Activated CD4-positive, alpha-beta T cell treated with anti-CD3 and anti-CD28 coated beads, Interleukin-2, amount 10 ng/mL, durations not matched to agents 7 days and 5 days (primary cell): ENCODE measurements around the gene ALDH1L2. TPM values are rescaled to one million over a fixed set of nuclear protein-coding genes. Genes with fewer than 3 reads are reported as not detected.

Source experiments
- CTCF ChIA-PET: fragments of 350-600 bp; sonication (Branson Sonifier 250); formaldehyde crosslinking; loops from one replicate; lab custom pipeline; 2021; ENCODE audit warnings: antibody characterized with exemption; lab: Charles Lee
- POLR2A ChIA-PET: fragments of 350-600 bp; sonication (Branson Sonifier 250); formaldehyde crosslinking; loops from one replicate; lab custom pipeline; 2021; ENCODE audit warnings: antibody characterized with exemption; lab: Charles Lee
- DNase-seq: peaks from one replicate; pipeline ENCODE4 v3.0.0-alpha.2; 2020
- H3K27ac Mint-ChIP-seq: one replicate; pipeline ENCODE4 v1.8.0; 2021; ENCODE audit warnings: mild to moderate bottlenecking, moderate library complexity, mixed read lengths
- H3K27me3 Mint-ChIP-seq: one replicate; pipeline ENCODE4 v1.8.0; 2021; ENCODE audit warnings: mixed read lengths
- H3K36me3 Mint-ChIP-seq: one replicate; pipeline ENCODE4 v1.8.0; 2021; ENCODE audit warnings: low read depth, mixed read lengths
- H3K4me1 Mint-ChIP-seq: one replicate; pipeline ENCODE4 v1.8.0; 2021; ENCODE audit warnings: mixed read lengths
- H3K4me3 Mint-ChIP-seq: one replicate; pipeline ENCODE4 v1.8.0; 2021; ENCODE audit warnings: mild to moderate bottlenecking, moderate library complexity, mixed read lengths
- H3K9me3 Mint-ChIP-seq: one replicate; pipeline ENCODE4 v1.8.0; 2021; ENCODE audit warnings: mixed read lengths
- total RNA-seq, 2 experiments: library from RNA; stranded (reverse); gene quantifications; one replicate each; pipeline ENCODE4 v1.2.3, GENCODE V29; 2021

ALDH1L2 gene
- total RNA-seq, 2 experiments from 2014 or later: 0.10 to 0.20 TPM

DNA sequence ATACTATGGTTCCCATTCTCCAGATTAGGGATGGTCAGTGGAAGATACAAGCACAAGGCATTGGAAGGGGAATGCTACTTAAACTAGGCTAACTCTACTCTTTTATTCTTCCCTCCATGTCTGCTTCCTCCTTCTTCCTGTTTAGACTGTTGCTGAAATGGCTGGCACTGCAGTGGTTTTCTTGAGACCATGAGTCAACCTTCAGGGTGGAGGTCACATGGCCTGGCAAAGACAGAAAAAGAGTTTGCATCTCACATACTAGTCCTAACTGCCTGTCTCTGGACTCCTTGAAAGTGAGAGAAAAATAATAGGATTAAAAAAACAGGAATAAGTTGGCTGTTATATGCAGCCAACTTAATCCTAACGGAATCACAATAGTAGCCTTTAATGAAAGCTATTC lies 37.0 kb downstream of the ALDH1L2 start:
- Mint-ChIP-seq H3K4me1 (no peaks in the 10 kb centered on the region), H3K27me3 (no peaks in the 10 kb centered on the region), H3K27ac (no peak overlapping the region), H3K4me3 (no peak overlapping the region), H3K36me3 (no peaks in the 10 kb centered on the region), H3K9me3 (peaks cover 5% of the 10 kb centered on the region)
- DNase-seq: no peak
- POLR2A ChIA-PET: no interaction called here
- CTCF ChIA-PET: no interaction called here

DNA sequence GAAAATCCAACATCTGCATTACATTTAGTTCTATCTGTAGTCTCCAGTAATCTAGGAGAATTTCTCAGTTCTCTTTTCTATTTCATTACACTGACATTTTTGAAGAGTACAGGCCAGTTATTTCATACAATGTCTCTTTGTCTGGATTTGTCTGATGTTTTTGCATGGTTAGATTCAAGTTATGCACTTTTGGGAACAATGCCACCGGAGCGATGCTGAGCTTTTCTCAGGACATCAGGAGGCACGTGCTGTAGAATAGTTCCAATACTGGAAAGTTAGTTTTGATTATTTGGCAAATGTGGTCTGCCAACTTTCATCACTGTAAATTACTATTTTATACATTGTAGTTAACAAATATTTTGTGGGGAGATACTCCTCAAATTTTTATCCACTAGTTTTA lies 43.1 kb downstream of the ALDH1L2 start:
- H3K36me3 Mint-ChIP-seq: no peaks in the 10 kb centered on the region
- H3K9me3 Mint-ChIP-seq: no peaks in the 10 kb centered on the region
- no peak overlapping the region for H3K27ac Mint-ChIP-seq
- H3K4me3 Mint-ChIP-seq: no peak overlapping the region
- no peaks in the 10 kb centered on the region for H3K27me3 Mint-ChIP-seq
- DNase-seq: no peak
- peaks cover 21% of the 10 kb centered on the region for H3K4me1 Mint-ChIP-seq
- ChIA-PET CTCF (interaction anchor here (1.4 kb wide), 1 partner anchor 12 kb away, joined by 3 read pairs; no protein-coding TSS in a partner anchor), POLR2A (no interaction called here)

DNA sequence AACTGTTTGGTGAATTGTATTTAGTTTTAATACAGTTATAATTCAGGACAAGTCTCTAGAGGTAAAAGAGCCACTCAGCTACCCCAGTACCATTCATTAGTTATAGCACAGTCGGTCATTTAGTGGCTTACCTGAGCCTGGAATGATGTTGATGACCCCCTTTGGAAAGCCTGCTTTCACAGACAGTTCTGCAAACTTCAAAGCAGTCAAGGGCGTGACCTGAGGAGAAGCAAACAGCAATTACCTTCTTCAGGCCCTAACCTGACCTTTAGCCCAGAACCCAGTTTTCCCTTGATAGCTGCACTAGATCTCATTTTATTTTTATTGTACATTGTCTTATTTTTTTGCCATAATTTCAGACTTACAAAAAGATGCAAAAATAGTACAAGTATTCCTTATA lies 43.8 kb downstream of the ALDH1L2 start:
- no peaks in the 10 kb centered on the region for H3K36me3 Mint-ChIP-seq
- H3K27ac Mint-ChIP-seq: no peak overlapping the region
- no peaks in the 10 kb centered on the region for H3K27me3 Mint-ChIP-seq
- H3K9me3 Mint-ChIP-seq: no peaks in the 10 kb centered on the region
- ChIA-PET POLR2A (no interaction called here), CTCF (interaction anchor here (0.6 kb wide), 2 partner anchors 146 to 717 kb away, joined by 3 read pairs; no protein-coding TSS in a partner anchor)
- no peak for DNase-seq
- no peak overlapping the region for H3K4me3 Mint-ChIP-seq
- peaks cover 21% of the 10 kb centered on the region for H3K4me1 Mint-ChIP-seq

DNA sequence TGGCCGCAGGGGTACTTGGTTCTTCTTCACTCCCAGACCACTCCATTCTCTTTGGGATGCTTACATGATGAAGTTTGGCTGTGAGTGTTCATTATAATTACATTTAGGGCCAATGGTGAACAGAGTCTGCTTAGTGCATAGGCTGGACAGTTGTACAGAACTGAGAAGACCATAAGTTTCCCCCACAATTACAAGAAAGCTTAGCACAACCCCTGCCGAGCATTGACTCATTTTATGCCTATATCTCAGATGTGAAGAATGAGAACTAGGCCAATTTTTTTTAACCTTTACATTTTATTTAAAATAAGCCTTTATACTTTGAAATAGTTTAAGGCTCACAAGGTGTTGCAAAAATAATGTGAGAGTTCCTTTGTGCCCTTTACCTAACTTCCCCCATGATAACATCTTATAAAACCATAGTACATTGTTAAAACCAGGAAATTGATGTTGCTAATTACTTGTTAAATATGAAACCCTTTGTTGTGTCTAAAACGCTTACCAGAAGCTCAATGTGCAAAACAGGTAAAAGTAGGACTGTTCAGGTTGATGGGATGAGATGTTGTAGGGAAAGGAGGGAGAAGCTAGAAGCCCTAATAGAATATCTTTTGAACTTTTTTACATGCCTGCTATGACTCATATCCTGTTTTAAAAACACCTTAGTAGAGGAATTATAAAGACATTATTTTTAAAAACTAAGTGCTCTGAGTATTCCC lies 47.2 kb downstream of the ALDH1L2 start:
- H3K4me1 Mint-ChIP-seq: peaks cover 32% of the 10 kb centered on the region
- H3K27ac Mint-ChIP-seq: peak overlapping the region; percentile 82
- DNase-seq: no peak
- no peaks in the 10 kb centered on the region for H3K27me3 Mint-ChIP-seq
- no peaks in the 10 kb centered on the region for H3K9me3 Mint-ChIP-seq
- H3K36me3 Mint-ChIP-seq: no peaks in the 10 kb centered on the region
- no peak overlapping the region for H3K4me3 Mint-ChIP-seq
- CTCF ChIA-PET: interaction anchor here (0.7 to 1.2 kb wide), 3 partner anchors 150 to 228 kb away, joined by 3 to 6 read pairs (median 4); no protein-coding TSS in a partner anchor
- POLR2A ChIA-PET: no interaction called here

DNA sequence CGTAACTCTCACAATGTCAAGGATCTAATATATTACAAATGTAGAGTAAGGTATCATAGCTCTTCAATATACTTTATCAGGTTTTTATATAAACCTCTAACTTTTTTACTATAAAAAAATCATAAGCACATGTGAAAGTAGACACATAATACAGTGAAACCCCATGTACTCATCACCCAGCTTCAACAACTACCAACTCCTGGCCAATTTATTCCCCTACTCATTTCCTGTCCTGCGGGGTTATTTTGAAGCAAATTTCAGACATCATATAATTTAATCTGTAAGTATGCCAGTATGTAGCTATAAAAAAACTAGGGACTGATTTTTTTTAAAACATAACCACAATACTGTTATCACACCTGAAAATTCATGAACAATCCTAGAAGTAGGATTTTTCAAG lies 50.4 kb downstream of the ALDH1L2 start:
- Mint-ChIP-seq H3K4me1 (peaks cover 41% of the 10 kb centered on the region), H3K27me3 (no peaks in the 10 kb centered on the region), H3K36me3 (peaks cover 2% of the 10 kb centered on the region), H3K9me3 (peaks cover 2% of the 10 kb centered on the region), H3K27ac (no peak overlapping the region), H3K4me3 (no peak overlapping the region)
- POLR2A ChIA-PET: no interaction called here
- no peak for DNase-seq
- CTCF ChIA-PET: interaction anchor here (0.6 to 1.8 kb wide), 3 partner anchors 10 to 652 kb away, joined by 3 to 4 read pairs (median 4); no protein-coding TSS in a partner anchor

DNA sequence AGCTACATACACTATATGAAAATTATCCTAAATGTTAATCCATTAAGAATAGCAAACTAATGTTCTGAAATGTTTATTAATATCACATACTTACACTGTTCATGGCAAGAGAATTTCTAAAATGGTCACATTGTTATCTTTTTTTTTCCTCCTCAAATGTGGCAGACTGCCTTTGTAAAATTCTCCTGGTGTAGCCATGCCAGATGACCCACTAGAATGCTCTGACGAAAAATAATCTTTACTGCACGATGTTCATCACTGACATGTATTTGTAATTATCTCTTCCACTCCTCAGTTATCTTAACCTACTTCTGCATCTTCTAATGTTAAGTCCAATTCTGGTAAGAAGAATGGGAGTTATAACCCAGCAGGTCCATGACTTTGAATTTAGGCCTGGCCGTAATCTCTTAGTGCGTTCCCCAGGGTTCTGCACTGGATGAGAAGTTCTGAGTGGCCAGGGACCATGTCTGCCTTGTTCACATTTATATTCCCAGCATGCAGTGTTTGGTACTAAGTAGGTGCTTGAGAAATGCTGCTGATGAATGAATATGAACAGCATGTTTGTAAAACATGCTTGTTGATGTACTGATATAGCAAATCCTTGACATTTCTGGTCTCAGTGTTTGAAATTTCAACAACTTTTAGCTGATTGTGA lies 51.4 kb downstream of the ALDH1L2 start:
- CTCF ChIA-PET: interaction anchor here (0.6 to 1.8 kb wide), 2 partner anchors 651 to 692 kb away, joined by 3 to 4 read pairs; no protein-coding TSS in a partner anchor
- Mint-ChIP-seq H3K27me3 (no peaks in the 10 kb centered on the region), H3K36me3 (peaks cover 2% of the 10 kb centered on the region), H3K27ac (no peak overlapping the region), H3K9me3 (peaks cover 2% of the 10 kb centered on the region), H3K4me3 (no peak overlapping the region), H3K4me1 (peaks cover 36% of the 10 kb centered on the region)
- DNase-seq: no peak
- POLR2A ChIA-PET: no interaction called here

DNA sequence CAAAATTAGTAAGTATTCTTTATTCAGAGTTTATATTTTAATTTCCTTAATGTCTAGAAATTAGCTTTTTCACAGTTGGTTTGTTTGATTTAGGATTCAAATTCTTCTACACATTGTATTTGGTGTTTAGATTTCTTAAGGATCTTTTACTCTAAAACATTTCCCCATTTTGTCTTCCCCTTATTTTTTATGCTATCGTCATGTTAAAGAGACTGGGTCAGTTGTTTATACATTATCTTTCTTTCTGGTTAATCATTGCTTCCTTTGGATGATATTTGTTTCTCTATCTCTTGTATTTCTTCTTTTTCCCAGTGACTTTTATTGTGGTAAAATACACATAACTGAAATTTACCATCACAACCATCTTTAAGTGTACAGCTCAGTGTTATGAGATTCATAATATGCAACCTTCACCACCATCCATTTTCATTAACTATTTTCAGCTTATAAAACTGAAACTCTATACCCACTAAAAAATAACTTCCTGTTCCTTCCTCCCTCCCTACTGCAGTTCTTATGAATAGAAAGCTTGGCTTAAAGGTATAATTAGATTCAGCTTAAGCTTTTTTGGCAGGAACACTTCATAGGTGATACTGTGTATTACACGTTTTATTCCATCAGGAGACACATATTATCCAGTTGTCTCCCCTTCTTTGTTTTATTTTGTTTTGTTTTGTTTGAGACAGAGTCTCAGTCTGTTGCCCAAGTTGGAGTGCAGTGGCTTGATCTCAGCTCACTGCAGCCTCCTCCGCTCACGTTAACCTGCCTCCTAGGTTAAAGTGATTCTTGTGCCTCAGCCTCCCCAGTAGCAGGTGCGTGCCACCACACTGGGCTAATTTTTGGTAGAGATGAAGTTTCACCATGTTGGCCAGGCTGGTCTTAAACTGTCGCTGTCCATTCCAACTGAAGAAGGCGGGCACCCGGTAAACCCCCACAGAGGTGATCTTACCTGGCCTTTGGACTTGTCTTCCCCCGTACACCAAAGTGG lies 53.1 kb downstream of the ALDH1L2 start:
- DNase-seq: no peak
- ChIA-PET CTCF (no interaction called here), POLR2A (no interaction called here)
- Mint-ChIP-seq H3K4me3 (no peak overlapping the region), H3K27me3 (no peaks in the 10 kb centered on the region), H3K9me3 (peaks cover 2% of the 10 kb centered on the region), H3K27ac (peak overlapping the region; percentile 70), H3K4me1 (peaks cover 22% of the 10 kb centered on the region), H3K36me3 (peaks cover 2% of the 10 kb centered on the region)

DNA sequence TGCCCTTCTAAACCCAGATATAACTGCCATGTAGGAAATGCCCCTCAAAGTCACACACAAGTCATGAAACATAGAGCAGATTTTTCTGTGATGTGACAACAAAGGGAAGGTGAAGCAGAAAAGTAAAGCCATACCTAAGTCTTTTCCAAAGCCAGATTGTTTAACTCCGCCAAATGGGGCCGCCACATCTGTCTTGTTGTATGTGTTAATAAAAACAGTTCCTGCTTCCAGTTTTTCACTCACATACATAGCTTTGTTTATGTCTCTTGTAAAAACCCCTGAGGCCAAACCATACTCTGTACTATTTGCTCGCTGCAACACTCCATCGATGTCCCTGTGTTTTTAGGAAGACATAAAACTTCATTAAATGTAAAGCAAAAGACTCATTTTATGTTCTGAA lies 57.8 kb downstream of the ALDH1L2 start:
- no peaks in the 10 kb centered on the region for H3K27me3 Mint-ChIP-seq
- POLR2A ChIA-PET: no interaction called here
- H3K36me3 Mint-ChIP-seq: peaks cover 2% of the 10 kb centered on the region
- DNase-seq: no peak
- H3K4me1 Mint-ChIP-seq: peaks cover 7% of the 10 kb centered on the region
- H3K9me3 Mint-ChIP-seq: no peaks in the 10 kb centered on the region
- H3K27ac Mint-ChIP-seq: no peak overlapping the region
- CTCF ChIA-PET: no interaction called here
- no peak overlapping the region for H3K4me3 Mint-ChIP-seq

DNA sequence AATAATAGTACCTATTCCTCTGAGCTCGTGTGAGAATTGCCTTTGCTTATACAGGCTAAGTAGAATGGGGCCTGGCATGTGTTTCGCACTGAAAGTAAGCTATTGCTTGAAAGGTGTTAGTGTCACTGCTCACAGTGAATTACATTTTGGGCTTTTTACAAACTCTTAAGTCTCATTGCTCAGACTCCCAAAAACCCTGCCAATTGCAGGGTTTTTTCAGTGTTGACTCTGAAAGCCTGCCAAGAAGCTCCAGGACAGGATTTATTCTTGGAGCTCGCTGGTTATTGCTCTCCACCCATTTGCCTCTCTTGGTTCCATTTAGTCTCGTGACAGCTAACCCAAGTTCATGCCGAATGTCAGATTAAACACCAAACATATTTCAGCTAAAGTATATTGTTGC lies 58.4 kb downstream of the ALDH1L2 start:
- CTCF ChIA-PET: no interaction called here
- Mint-ChIP-seq H3K4me3 (no peak overlapping the region), H3K27ac (no peak overlapping the region), H3K36me3 (no peaks in the 10 kb centered on the region), H3K4me1 (peaks cover 2% of the 10 kb centered on the region), H3K27me3 (no peaks in the 10 kb centered on the region), H3K9me3 (no peaks in the 10 kb centered on the region)
- DNase-seq: no peak
- POLR2A ChIA-PET: no interaction called here

DNA sequence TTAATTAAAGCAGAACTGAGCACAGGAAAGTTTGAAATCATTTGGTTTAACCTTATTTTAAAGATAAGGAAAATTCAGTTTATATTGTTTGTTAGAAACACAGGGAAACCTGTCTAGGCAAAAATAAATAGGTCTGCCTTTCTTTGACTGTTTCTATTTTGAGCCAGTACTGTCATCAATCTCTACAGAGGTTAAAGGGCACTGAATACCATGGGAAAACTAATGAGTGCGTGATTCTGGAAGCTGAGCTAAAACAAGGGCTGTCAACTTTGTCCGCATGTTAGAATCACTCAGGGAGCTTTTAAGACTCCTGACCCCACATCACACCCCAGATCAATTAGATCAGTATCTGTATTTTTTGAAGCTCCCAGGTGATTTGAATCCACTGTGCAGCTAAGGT lies 59.3 kb downstream of the ALDH1L2 start:
- no peaks in the 10 kb centered on the region for H3K9me3 Mint-ChIP-seq
- no peak overlapping the region for H3K4me3 Mint-ChIP-seq
- POLR2A ChIA-PET: no interaction called here
- no peak for DNase-seq
- H3K36me3 Mint-ChIP-seq: no peaks in the 10 kb centered on the region
- no peaks in the 10 kb centered on the region for H3K4me1 Mint-ChIP-seq
- H3K27me3 Mint-ChIP-seq: no peaks in the 10 kb centered on the region
- H3K27ac Mint-ChIP-seq: no peak overlapping the region
- CTCF ChIA-PET: no interaction called here

DNA sequence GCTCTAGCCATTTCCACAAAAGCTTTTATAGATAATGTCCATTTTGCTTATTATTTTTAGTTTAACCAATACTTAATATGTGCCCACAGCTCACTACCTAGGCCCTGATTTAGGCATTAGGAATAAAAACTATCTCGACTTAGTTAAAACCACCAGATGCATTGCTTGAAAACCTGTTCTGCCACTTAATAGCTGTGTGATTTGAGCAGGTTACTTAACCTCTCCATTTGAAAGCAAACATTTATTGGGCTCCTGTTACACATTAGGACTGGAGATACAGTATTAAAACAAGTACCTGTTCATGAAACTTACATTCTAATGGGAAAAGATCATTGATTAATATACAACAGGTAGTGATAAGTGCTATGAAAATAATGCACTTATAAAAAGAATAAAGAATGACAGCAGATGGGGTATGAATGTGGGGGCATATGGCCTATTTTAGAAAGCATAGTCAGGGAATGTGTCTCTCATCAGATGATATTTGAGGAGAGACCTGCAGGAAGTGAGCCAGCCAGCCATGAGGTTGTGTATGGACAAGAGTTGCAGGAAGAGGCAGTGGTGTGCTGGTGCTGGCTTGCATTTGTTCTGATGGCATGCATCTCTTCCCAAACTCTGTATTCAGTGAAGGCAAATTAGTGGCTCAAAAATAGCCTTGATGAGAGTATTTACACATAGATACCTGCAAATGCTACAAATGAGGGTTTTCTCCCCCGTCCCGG lies 63.9 kb downstream of the ALDH1L2 start:
- Mint-ChIP-seq H3K27me3 (no peaks in the 10 kb centered on the region), H3K4me3 (no peak overlapping the region), H3K9me3 (peaks cover 3% of the 10 kb centered on the region), H3K27ac (no peak overlapping the region), H3K36me3 (peaks cover 5% of the 10 kb centered on the region), H3K4me1 (no peaks in the 10 kb centered on the region)
- POLR2A ChIA-PET: no interaction called here
- no peak for DNase-seq
- CTCF ChIA-PET: no interaction called here

DNA sequence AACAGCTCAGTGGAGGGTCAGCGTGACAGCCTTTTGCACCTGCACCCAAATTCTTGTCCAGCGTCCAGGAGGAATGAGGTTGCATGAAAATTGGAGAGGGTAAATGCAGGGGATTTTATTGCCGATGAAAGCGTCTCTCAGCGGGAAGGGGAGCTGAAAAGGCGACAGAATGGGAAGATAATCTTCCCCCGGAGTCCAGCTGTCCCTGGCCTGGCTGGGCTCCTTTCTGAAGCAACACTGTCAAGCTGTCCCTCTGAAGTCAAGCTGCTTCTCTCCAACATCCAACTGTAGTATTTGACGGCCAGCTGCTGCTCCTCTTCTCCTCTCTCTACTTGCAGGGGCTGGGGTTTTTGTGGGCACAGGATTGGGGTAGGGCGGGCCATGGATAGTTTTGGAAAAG lies 65.5 kb downstream of the ALDH1L2 start:
- CTCF ChIA-PET: interaction anchor here (1.4 kb wide), 1 partner anchor 10 kb away, joined by 3 read pairs; no protein-coding TSS in a partner anchor
- no peaks in the 10 kb centered on the region for H3K4me1 Mint-ChIP-seq
- no peak for DNase-seq
- H3K27ac Mint-ChIP-seq: no peak overlapping the region
- peaks cover 10% of the 10 kb centered on the region for H3K36me3 Mint-ChIP-seq
- H3K4me3 Mint-ChIP-seq: no peak overlapping the region
- peaks cover 3% of the 10 kb centered on the region for H3K9me3 Mint-ChIP-seq
- no peaks in the 10 kb centered on the region for H3K27me3 Mint-ChIP-seq
- POLR2A ChIA-PET: no interaction called here
